Ascending aorta (tissue), 2 donors: ENCODE data around the gene YLPM1. TPM values are rescaled to one million over a fixed set of nuclear protein-coding genes. Genes with fewer than 3 reads are reported as not detected.

Experiments used
- DNase-seq, 2 donors: peaks; one replicate each; pipeline ENCODE4 v3.0.0-alpha.2; 2019; ENCODE audit warnings: low spot score in 2 of 2
- H3K27ac ChIP-seq, 2 donors: fragments of 200-600 bp; sonication (generic); one replicate each; pipeline ENCODE4 v1.5.1; 2016 to 2017; ENCODE audit warnings: mild to moderate bottlenecking in 1 of 2
- H3K27me3 ChIP-seq: fragments of 200-600 bp; sonication (generic); one replicate; pipeline ENCODE4 v1.5.1; 2017
- H3K36me3 ChIP-seq, 2 donors: fragments of 200-600 bp; sonication (generic); one replicate each; pipeline ENCODE4 v1.5.1; 2016
- H3K4me1 ChIP-seq, 2 donors: fragments of 200-600 bp; sonication (generic); one replicate each; pipeline ENCODE4 v1.5.1; 2016 to 2017; ENCODE audit warnings: mild to moderate bottlenecking in 1 of 2
- H3K4me3 ChIP-seq, 2 donors: fragments of 200-600 bp; sonication (generic); one replicate each; pipeline ENCODE4 v1.5.1; 2016 to 2017; ENCODE audit warnings: mild to moderate bottlenecking in 1 of 2
- H3K9me3 ChIP-seq, 2 donors: fragments of 200-600 bp; sonication (generic); one replicate each; pipeline ENCODE4 v1.5.1; 2016
- CTCF ChIP-seq, 3 experiments: fragments of 200-600 bp in 2 of 3; fragments of 450-650 bp in 1 of 3; sonication (generic) in 2 of 3; IDR thresholded peaks; one replicate each; pipeline ENCODE4 v1.5.1; 2016 to 2019; ENCODE audit warnings: antibody characterized with exemption in 3 of 3, mild to moderate bottlenecking in 1 of 3, moderate library complexity in 1 of 3
- intact Hi-C: fragments of 100-400 bp; cut with DNase I; formaldehyde crosslinking; loops from one replicate; pipeline ENCODE4 v1.15.1; 2023
- total RNA-seq: library from RNA; depleted of rRNA; stranded (reverse); fragments of >200 nt; gene quantifications from one replicate; pipeline ENCODE4 v1.1.0, GENCODE V29; 2016

Gene YLPM1
- total RNA-seq, 1 donor from 2014 or later = 27.7 TPM

- Histone ChIP-seq H3K36me3 (no peaks in the 10 kb centered on the region), H3K27ac (no peak overlapping the region), H3K4me3 (no peak overlapping the region), H3K4me1 (no peaks in the 10 kb centered on the region), H3K27me3 (no peaks in the 10 kb centered on the region), H3K9me3 (no peaks in the 10 kb centered on the region)
- no peak for TF ChIP-seq CTCF (IDR thresholded peaks at IDR 0.05)
- intact Hi-C loops = loop anchor here (2.0 kb wide), 1 partner anchor 229 kb away; no protein-coding TSS in a partner anchor
- no peak for DNase-seq
Observed at GRCh38 chr14:74859757-74860552, 96.8 kb downstream of the YLPM1 start.

DNA sequence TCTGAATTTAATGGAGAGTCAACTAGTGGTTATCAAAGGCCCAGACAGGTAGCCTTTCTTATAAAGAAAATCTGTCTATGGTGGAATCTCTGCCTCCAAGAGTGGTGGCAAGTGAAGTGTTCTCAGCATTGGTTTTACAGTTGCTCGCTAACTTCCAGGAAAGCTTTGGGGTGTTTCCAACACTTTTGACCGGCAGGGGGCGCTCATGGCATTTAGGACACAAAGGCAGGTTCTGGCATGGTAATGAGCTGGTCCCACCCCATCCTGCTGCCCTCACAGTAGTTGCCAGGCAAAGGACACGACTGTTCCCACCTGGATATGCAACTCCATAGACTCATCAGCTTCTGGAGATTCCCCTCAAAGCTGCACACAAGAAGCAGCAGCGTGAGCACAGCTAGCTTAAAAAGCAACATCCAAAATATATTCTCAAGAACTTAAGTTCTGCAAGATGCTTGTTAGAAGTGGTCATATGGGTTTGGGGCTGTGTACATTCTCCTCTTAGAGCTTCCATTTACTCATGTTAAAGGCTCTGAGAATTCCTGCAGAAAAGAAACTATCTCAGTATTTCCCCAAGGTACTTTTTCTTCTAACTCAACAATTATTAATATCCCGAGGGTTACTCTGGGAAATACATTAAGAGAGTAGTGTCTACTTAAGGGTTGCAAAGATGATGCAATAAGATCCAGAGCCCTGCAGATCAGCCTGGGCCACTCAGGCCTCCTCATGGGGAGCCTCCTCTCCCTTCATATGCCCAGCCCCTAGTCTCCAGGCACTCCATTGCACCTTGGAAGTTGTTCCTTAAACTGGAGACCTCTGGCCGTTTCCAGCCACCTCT is 98.0 kb downstream of the YLPM1 start:
- peak; percentile 51 to 95 for DNase-seq
- no peak overlapping the region for H3K4me3 ChIP-seq
- H3K27me3 ChIP-seq = no peaks in the 10 kb centered on the region
- no peak overlapping the region for H3K27ac ChIP-seq
- no peaks in the 10 kb centered on the region for H3K4me1 ChIP-seq
- no peaks in the 10 kb centered on the region for H3K36me3 ChIP-seq
- intact Hi-C loops = loop anchor here (1.0 to 2.0 kb wide), 2 partner anchors 44 to 228 kb away; no protein-coding TSS in a partner anchor
- no peaks in the 10 kb centered on the region for H3K9me3 ChIP-seq
- peak; percentile 77 to 81 (median 80) for TF ChIP-seq CTCF (IDR thresholded peaks at IDR 0.05)

GRCh38 chr14:74861734-74862090 is 98.6 kb downstream of the YLPM1 start:
- no peaks in the 10 kb centered on the region for H3K36me3 ChIP-seq
- DNase-seq = no peak
- intact Hi-C loops = loop anchor here (1.0 to 2.0 kb wide), 2 partner anchors 44 to 227 kb away; no protein-coding TSS in a partner anchor
- H3K4me3 ChIP-seq = no peak overlapping the region
- no peaks in the 10 kb centered on the region for H3K4me1 ChIP-seq
- no peak for TF ChIP-seq CTCF (IDR thresholded peaks at IDR 0.05)
- no peaks in the 10 kb centered on the region for H3K9me3 ChIP-seq
- no peaks in the 10 kb centered on the region for H3K27me3 ChIP-seq
- H3K27ac ChIP-seq = no peak overlapping the region

DNA sequence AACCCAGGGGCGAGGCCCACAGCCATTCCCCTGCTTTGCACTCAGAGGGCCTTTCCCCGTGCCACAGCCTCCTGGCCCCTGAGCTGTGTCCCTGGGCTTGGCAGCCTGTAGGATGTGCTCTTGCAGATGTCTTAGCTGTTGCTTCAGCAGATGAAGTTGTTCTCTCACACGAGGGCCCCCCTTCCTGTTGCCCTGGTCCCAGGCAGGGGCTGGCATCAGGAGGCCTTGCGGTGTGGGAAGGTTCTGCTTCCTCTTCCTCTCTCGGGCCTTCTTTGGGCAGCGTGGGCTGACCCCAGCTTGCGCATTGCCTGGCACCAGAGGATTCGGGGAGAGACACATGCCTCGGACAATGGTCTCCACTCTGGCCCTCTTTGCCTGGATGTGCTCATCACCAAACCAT is 100.2 kb downstream of the YLPM1 start:
- no peak overlapping the region for H3K27ac ChIP-seq
- no peaks in the 10 kb centered on the region for H3K9me3 ChIP-seq
- TF ChIP-seq CTCF (IDR thresholded peaks at IDR 0.05) = no peak
- H3K36me3 ChIP-seq = no peaks in the 10 kb centered on the region
- intact Hi-C loops = no loop called here
- no peak overlapping the region for H3K4me3 ChIP-seq
- no peaks in the 10 kb centered on the region for H3K27me3 ChIP-seq
- peak in 1 of 2 donors; percentile 66 for DNase-seq
- H3K4me1 ChIP-seq = peaks cover 0 to 3% of the 10 kb centered on the region in 2 donors

DNA sequence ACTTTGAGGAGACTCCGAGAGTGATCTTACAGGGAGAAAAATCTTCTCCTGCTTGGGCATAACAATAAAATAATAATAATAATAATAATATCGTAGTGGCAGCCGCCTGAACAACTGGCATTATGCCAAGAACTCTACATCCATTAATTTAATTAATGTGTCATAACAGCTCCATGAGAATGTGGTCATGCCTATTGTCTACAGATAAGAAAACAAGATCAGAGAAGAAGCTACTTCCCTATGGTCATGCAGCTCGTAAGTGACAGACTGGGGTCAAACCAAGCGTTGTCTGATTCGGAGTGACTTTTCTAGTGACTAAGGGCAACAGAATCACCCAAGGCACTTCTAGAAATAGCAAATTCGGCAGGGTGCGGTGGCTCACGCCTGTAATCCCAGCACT is 101.1 kb downstream of the YLPM1 start:
- no peak for TF ChIP-seq CTCF (IDR thresholded peaks at IDR 0.05)
- H3K4me3 ChIP-seq = no peak overlapping the region
- no peaks in the 10 kb centered on the region for H3K27me3 ChIP-seq
- H3K4me1 ChIP-seq = peaks cover 0 to 3% of the 10 kb centered on the region in 2 donors
- no peaks in the 10 kb centered on the region for H3K9me3 ChIP-seq
- H3K27ac ChIP-seq = no peak overlapping the region
- intact Hi-C loops = no loop called here
- DNase-seq = peak in 1 of 2 donors; percentile 28
- no peaks in the 10 kb centered on the region for H3K36me3 ChIP-seq
